Measurements from ENCODE around the gene PRSS36.
A peak's percentile ranks its signal among the peaks of the same experiment; 100 is the strongest.

PRSS36 gene

GRCh38 chr16:31187808-31188189 is 37.9 kb upstream of the PRSS36 start:
- Histone ChIP-seq H3K4me1 (ENCODE audit: control insufficient read depth, insufficient read depth, low read length) (no peaks in the 10 kb centered on the region), H3K27ac (ENCODE audit: extremely low read depth, low read depth, low read length) (no peak overlapping the region), H3K4me3 (ENCODE audit: low read depth, low read length) (no peak overlapping the region), H3K36me3 (ENCODE audit: control insufficient read depth in 2 of 2, insufficient read depth in 1 of 2, low read length in 2 of 2) (peaks cover 83 to 100% of the 10 kb centered on the region in 2 experiments), H3K9me3 (ENCODE audit: control insufficient read depth, insufficient read depth, low read depth, low read length) (no peaks in the 10 kb centered on the region)
- CTCF ChIA-PET, result interaction anchor here (0.6 kb wide), 1 partner anchor 1095 kb away, joined by 3 read pairs; no protein-coding TSS in a partner anchor
- POLR2A ChIA-PET, result interaction anchor here (0.6 to 0.8 kb wide), 2 partner anchors 9 to 45 kb away, joined by 3 to 4 read pairs; no protein-coding TSS in a partner anchor
- no peak for TF ChIP-seq ZNF544 (tag by site-specific recombination; IDR thresholded peaks at IDR 0.05)
- TF ChIP-seq ZNF132 (tag by site-specific recombination; IDR thresholded peaks at IDR 0.05; ENCODE audit: borderline replicate concordance), result no peak
- no peak for TF ChIP-seq ZNF121 (tag by site-specific recombination; IDR thresholded peaks at IDR 0.05)
- no peak for TF ChIP-seq ZNF677 (tag by site-specific recombination; IDR thresholded peaks at IDR 0.05)
- no peak for TF ChIP-seq ZNF791 (tag by site-specific recombination; IDR thresholded peaks at IDR 0.05)
- TF ChIP-seq ZNF24 (tag by site-specific recombination; IDR thresholded peaks at IDR 0.05), result no peak
- no peak for TF ChIP-seq TSHZ1 (tag by site-specific recombination; IDR thresholded peaks at IDR 0.05; ENCODE audit: borderline replicate concordance)
- no peak for TF ChIP-seq KLF9 (tag by site-specific recombination; IDR thresholded peaks at IDR 0.05; ENCODE audit: low read depth)
- no peak for TF ChIP-seq PRDM2 (tag by site-specific recombination; IDR thresholded peaks at IDR 0.05; ENCODE audit: borderline replicate concordance)
- TF ChIP-seq ZNF174 (tag by site-specific recombination; IDR thresholded peaks at IDR 0.05), result no peak

- POLR2A ChIA-PET, result interaction anchor here (0.8 kb wide), 1 partner anchor 45 kb away, joined by 4 read pairs; no protein-coding TSS in a partner anchor
- H3K4me1 ChIP-seq (ENCODE audit: control insufficient read depth, insufficient read depth, low read length), result no peaks in the 10 kb centered on the region
- no peak overlapping the region for H3K4me3 ChIP-seq (ENCODE audit: low read depth, low read length)
- H3K9me3 ChIP-seq (ENCODE audit: control insufficient read depth, insufficient read depth, low read depth, low read length), result no peaks in the 10 kb centered on the region
- peaks cover 80 to 100% of the 10 kb centered on the region in 2 experiments for H3K36me3 ChIP-seq (ENCODE audit: control insufficient read depth in 2 of 2, insufficient read depth in 1 of 2, low read length in 2 of 2)
- TF ChIP-seq ZNF274 (IDR thresholded peaks at IDR 0.05; ENCODE audit: low read length) (no peak), ZNF274 (tag by site-specific recombination; IDR thresholded peaks at IDR 0.05; ENCODE audit: borderline replicate concordance) (no peak), ZBTB7A (tag by site-specific recombination; IDR thresholded peaks at IDR 0.05; ENCODE audit: low read depth) (no peak), KLF16 (tag by site-specific recombination; IDR thresholded peaks at IDR 0.05) (no peak), ZNF423 (tag by site-specific recombination; IDR thresholded peaks at IDR 0.05) (no peak), ZNF600 (tag by site-specific recombination; IDR thresholded peaks at IDR 0.05) (no peak), ZNF24 (tag by site-specific recombination; IDR thresholded peaks at IDR 0.05) (no peak), SCRT2 (tag by site-specific recombination; IDR thresholded peaks at IDR 0.05) (peak; percentile 92), SCRT1 (tag by site-specific recombination; IDR thresholded peaks at IDR 0.05; ENCODE audit: borderline replicate concordance) (peak; percentile 60)
- CTCF ChIA-PET, result interaction anchor here (0.6 kb wide), 1 partner anchor 1094 kb away, joined by 3 read pairs; no protein-coding TSS in a partner anchor
- no peak overlapping the region for H3K27ac ChIP-seq (ENCODE audit: extremely low read depth, low read depth, low read length)
Measured at GRCh38 chr16:31186930-31187807, 37.3 kb upstream of the PRSS36 start.
